Measurements from ENCODE around the gene CRY2.

Gene CRY2

GRCh38 chr11:45918962-45919675, 71.8 kb downstream of the CRY2 start:
- TF ChIP-seq CTCF (IDR thresholded peaks at IDR 0.05; ENCODE audit: borderline replicate concordance, insufficient read depth, low read depth, low read length), result no peak
- H3K4me3 ChIP-seq (ENCODE audit: low read depth, low read length), result no peak overlapping the region

GRCh38 chr11:45919806-45920530, 72.7 kb downstream of the CRY2 start:
- no peak overlapping the region for H3K4me3 ChIP-seq (ENCODE audit: low read depth, low read length)

GRCh38 chr11:45920531-45921477, 73.5 kb downstream of the CRY2 start:
- H3K4me3 ChIP-seq (ENCODE audit: low read depth, low read length), result no peak overlapping the region
- TF ChIP-seq CTCF (IDR thresholded peaks at IDR 0.05; ENCODE audit: borderline replicate concordance, insufficient read depth, low read depth, low read length), result no peak

More at GRCh38 chr11:45919806-45920530, 72.7 kb downstream of the CRY2 start:
- no peak for TF ChIP-seq CTCF (IDR thresholded peaks at IDR 0.05; ENCODE audit: borderline replicate concordance, insufficient read depth, low read depth, low read length)

- no peak for TF ChIP-seq CTCF (IDR thresholded peaks at IDR 0.05; ENCODE audit: borderline replicate concordance, insufficient read depth, low read depth, low read length)
- no peak overlapping the region for H3K4me3 ChIP-seq (ENCODE audit: low read depth, low read length)
Observed at GRCh38 chr11:45921561-45922424, 74.5 kb downstream of the CRY2 start.

GRCh38 chr11:45922425-45923082, 75.3 kb downstream of the CRY2 start, which contains the start of gene LARGE2:
TSS of gene LARGE2 (plus strand) at chr11:45922656. CDS start at chr11:45922883, 227 bp downstream.
- H3K4me3 ChIP-seq (ENCODE audit: low read depth, low read length), result no peak within 1 kb of the TSS

More at GRCh38 chr11:45922425-45923082, 75.3 kb downstream of the CRY2 start, which contains the start of gene LARGE2:
- no peak for TF ChIP-seq CTCF (IDR thresholded peaks at IDR 0.05; ENCODE audit: borderline replicate concordance, insufficient read depth, low read depth, low read length)
